RPMI7951 (cell line): ENCODE measurements around the gene MFF. TPM values are rescaled to one million over a fixed set of nuclear protein-coding genes. Genes with fewer than 3 reads are reported as not detected.
A peak's percentile ranks its signal among the peaks of the same experiment; 100 is the strongest.

Experiments
- DNase-seq: peaks from one replicate; pipeline ENCODE4 v3.0.0-alpha.2; 2012; ENCODE audit warnings: low read depth
- total RNA-seq: library from RNA; depleted of rRNA; stranded (reverse); fragments of >200 nt; shearing (Covaris generic); gene quantifications from 2 replicates; pipeline ENCODE4 v1.2.3, GENCODE V29; 2014; rRNA removed

MFF gene
- total RNA-seq, 1 experiment from 2014 or later: 162 TPM

- DNase-seq: peak; percentile 97
These were observed 81.4 kb downstream of the MFF start for GRCh38 chr2:227406177-227407031.

Other genes starting within 250 kb of the MFF start
- 0.72 and 1.4 TPM in 2 replicates for gene COL4A4, start 161.0 kb upstream of the MFF start, total RNA-seq
- 0.29 and 1.2 TPM in 2 replicates for gene COL4A3, start 160.6 kb upstream of the MFF start, total RNA-seq
- gene TM4SF20, start 54.1 kb downstream of the MFF start, total RNA-seq: not detected in 2 replicates
- gene SCYGR1, start 62.7 kb downstream of the MFF start, total RNA-seq: not detected in 2 replicates
- gene AGFG1, start 146.9 kb downstream of the MFF start, total RNA-seq: 85.0 and 120 TPM in 2 replicates